HG03457 (cell line): ENCODE measurements around the gene FAM13A.
"Not testable (repeated sequence)": the region's sequence is repeated elsewhere in the genome, so short reads cannot be mapped to it uniquely, and the experiment has no call there.

Experiments
- ATAC-seq: cut with Tn5 transposase; IDR thresholded peaks from one replicate; pipeline ENCODE4 v1.9.1; 2021; ENCODE audit warnings: moderate number of reproducible peaks; ENCODE audit not compliant: unreplicated experiment

FAM13A gene

GRCh38 chr4:89044147-89044900 lies 12.7 kb downstream of the FAM13A start:
- no peak for ATAC-seq

GRCh38 chr4:89042055-89042454 lies 14.9 kb downstream of the FAM13A start:
- ATAC-seq, result no peak

DNA sequence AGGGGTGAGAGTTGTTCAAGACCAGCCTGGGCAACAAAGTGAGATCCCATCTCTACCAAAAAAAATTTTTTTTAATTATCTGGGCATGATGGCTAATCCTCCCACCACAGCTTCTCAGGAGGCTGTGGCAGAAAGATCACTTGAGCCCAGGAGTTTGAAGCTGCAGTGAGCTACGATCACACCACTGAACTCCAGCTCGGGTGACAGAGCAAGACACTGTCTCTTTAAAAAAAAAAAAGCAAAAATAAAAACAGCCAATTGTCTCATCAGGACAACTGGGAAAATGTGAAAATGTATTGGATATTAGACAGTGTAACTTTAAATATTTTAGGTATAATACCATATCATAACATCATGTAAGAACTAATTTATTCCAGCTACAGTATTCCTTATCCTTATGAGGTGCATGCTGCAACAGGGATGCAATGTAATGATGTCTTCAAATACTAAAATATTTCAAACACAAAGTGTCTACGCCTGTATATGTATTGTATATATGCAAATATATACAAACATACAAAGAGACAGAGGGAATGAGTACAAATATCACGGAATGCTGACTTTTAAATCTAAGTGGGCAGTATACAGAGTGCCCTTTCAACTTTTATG lies 17.2 kb downstream of the FAM13A start:
- ATAC-seq, result no peak

DNA sequence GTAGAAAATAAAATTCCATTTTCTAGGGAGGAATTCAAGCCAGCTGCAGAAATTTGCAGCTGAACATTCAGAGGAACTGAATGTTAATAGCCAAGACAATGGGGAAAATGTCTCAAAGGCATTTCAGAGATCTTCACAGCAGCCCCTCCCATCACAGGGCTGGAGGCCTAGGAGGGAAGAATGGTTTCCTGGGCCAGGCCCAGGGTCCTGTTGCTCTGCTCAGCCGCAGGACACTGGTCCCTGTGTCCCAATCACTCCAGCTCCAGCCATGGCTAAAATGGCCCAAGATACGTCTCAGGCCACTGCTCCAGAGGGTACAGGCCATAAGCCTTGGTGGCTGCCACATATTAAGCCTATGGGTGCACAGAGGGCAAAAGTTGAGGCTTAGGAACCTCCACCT lies 20.4 kb downstream of the FAM13A start:
- no peak for ATAC-seq

DNA sequence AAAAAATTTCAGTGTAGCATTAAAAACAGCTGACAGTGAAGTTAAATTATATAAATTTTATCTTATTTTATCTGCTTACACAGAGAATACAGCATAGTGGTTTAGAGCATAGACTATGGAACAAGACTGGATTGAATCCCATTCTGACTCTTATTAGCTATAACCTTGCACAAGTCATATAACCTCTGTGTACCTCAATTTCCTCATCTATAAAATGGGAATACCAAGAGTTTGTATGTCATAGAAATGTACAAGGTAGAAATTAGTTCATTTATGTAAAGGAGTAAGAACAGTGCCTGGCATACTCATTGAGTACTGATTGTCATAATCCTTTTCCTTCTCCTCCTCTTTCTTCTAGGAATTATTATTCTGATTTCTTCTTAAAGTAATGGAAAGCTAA lies 25.7 kb downstream of the FAM13A start:
- ATAC-seq, result no peak

- ATAC-seq, result no peak
Observed at GRCh38 chr4:89029591-89029990, 27.4 kb downstream of the FAM13A start.

DNA sequence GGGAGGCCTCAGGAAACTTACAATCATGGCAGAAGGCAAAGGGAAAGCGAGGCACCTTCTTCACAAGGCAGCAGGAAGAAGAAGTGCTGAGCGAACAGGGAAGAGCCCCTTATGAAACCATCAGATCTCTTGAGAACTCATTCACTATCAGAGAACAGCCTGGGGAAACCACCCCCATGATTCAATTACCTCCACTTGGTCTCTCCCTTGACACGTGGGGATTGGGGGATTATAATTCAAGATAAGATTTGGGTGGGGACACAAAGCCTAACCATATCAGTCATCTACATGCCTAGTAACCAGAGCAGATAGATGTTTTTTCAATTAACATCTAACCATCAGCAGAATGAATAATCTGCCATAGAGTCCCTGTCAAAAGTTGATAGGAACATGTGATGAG lies 30.4 kb downstream of the FAM13A start:
- ATAC-seq, result no peak

DNA sequence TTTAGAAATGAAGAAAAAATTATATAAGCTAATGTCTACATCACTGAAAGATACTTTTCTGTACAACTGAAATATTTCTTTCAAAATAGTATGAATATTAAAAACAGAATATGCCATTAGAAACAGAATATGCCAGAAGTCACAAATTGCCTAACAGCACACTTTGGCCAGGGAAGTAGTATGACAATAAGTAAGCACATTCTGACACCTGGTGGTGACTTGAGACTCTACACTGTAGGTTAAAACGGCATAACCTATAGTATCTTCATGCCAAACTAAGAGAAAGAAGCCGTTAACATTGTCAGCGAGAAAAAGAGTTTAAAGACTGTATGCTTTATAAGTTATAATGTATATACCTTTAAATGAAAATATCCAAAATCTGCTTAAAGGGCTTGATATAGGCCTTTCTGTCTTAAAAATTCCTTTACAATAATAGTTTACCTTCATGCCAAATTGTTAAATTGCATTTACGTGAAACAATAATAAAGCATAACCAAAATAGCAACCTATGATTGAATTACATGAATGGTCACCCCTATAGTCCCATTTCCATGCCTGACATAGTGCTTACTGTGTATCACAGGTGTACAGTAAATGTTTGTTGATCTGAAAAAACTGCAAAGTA lies 32.8 kb downstream of the FAM13A start:
- ATAC-seq, result peak; percentile 69

DNA sequence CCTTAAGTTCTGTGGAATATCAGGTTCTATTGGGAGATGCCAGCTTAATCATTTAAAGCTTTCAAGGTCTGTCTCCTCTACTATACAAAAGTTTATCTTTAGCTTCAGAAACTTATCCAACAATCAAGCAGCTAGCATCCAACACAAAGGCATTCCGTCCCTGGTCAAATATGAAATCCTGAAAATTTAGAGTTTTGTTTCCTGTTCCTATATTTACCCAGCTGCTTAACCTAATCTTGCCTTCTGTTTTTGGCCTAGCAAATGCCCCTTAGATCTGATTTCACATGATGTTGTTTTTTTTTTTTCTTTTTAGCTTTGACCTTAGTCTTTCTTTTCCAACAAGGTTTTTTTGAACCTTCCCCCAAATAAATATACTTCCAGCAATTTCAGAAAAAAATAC lies 33.8 kb downstream of the FAM13A start:
- no peak for ATAC-seq

- no peak for ATAC-seq
Observed at GRCh38 chr4:89022426-89023128, 34.4 kb downstream of the FAM13A start.

DNA sequence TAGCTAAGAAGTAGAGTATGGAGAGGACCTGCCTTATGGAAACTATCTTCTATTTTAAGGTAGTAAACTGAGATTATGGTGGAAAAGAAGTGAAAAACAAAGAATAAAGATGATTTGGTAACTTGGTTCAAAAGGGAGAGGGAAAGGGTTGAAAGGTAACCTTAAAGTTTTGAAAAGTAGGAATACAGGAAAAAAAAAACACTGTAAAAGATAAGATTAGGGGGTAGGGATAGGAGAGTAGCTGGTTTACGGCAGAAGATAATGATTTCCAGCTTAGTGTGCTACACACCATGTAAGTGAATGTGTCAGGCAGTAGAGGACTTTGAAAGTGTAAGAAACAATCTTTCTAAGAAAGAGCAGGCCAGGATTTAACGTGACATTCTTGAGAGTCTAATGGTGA lies 35.3 kb downstream of the FAM13A start:
- no peak for ATAC-seq

GRCh38 chr4:89021062-89021461 lies 35.9 kb downstream of the FAM13A start:
- no peak for ATAC-seq

DNA sequence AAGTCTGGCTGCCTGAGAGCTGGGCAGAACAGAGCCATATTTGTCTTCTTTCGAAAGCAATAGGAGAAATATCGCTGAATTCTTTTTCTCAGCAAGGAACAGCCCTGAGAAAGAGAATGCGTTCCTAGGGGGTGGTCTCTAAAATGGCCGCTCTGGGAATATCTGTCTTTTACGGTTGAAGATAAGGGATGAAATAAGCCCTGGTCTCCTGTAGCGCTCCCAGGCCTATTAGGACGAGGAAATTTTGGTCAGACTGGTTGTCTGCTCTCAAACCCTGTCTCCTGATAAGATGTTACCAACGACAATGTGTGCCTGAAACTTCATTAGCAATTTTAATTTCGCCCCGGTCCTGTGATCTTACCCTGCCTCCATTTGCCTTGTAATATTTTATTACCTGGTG lies 42.1 kb downstream of the FAM13A start:
- not testable (repeated sequence) for ATAC-seq

DNA sequence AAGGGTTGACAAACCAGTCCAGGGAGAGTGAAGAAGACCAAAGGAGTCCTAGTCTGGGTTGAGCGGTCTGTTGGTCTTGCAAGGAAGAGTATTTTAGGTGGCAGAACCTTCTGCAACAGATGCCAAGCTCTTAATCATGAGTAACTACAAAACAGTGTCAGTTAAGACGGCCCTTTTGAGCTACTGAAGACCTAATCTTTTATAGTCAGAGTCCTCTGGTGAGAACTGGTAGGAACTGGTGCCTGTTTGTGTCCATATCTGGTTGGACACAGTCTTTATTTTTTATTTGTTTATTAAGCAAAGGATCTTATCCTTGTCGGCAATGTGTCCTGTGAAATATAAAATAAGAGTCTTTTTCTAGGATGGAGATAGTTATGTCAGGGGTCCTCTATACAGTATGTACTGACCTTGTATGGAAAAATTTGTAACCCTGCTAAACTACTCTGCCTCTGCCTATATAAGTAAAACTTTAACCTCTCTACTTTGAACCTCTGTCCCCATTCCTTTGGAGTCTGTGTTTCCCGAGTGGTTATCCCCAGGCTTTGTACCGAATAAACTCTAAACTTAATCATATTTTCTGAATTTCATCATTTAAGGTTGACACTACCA lies 47.1 kb downstream of the FAM13A start:
- no peak for ATAC-seq

DNA sequence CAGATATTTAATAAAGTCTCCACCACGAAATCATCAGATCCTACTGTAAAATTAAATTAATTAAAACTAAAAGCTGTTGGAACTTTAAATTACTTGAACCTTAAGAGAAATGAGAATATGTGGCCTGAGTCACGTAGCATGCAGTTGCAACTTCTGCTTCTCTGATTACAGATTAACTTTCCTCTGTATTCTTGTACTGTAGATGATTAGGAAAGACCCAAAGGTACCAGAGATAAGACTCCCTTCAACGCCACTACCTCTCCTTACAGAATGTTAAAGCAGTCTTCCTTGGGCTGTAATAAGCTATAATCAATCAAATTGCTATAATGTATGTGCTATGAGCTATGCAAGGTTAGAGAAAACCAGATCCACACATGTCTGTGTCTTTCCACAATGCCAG lies 47.9 kb downstream of the FAM13A start:
- peak; percentile 68 for ATAC-seq

- ATAC-seq, result no peak
Observed at GRCh38 chr4:89008166-89008565, 48.8 kb downstream of the FAM13A start.

DNA sequence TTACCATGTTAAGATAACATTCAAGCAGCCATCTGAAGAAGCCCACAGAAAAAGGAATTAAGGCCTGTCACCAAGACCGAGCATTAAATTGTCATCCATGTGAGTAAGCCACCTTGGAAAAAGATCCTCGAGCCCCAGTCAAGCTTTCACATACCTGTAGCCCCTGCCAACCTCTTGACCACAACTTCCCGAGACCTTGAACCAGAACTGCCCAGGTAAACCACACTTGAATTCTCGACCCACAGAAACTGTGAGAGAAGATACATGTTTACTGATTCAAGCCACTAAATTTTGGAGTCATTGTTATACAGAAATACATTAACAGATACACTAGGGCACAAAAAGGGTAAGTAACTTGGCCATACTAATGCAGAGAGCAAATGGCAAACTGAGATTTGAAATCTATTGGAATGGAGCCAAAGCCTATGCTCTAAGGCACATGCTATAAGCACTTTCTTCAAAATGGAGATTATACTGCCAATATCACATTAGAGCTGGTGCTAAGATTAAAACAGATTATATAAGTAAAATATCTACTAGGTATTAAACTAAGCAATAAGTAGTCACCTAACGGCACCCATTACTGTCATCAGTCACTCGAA lies 49.5 kb downstream of the FAM13A start:
- no peak for ATAC-seq

DNA sequence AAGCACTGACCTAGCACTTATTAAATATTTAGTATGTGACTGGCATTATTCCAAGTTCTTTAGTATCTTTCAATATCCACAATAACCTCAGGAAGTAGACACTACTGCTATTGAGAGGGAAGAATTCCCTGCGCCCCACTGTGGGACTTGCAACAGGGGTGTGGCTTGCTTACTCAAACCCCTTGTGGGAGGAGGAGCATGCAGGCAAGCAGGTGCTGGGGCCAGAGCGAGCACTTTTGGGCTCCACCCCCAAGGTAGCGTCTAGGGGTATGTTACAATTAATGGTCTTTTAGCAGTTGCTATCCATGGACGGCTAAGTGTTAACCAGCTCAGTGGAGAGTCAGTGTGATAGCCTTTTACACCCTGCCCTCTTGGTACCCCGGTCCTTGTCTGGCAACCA lies 50.7 kb downstream of the FAM13A start:
- ATAC-seq, result no peak

DNA sequence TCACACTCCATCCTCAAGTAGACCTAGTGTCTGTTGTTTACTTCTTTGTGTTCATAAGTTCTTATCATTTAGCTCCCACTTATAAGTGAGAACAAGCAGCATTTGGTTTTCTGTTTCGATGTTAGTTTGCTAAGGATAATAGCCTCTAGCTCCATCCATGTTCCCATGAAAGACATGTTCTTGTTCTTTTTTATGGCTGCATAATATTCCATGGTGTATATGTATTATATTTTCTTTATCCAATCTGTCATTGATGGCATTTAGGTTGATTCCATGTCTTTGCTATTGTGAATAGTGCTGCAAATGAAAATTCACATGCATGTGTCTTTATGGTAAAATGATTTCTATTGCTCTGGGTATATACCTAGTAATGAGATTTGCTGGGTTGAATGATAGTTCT lies 51.9 kb downstream of the FAM13A start:
- not testable (repeated sequence) for ATAC-seq

- no peak for ATAC-seq
Observed at GRCh38 chr4:89001647-89002445, 55.1 kb downstream of the FAM13A start.
